Measurements from ENCODE around the gene ZFYVE1.
"Not testable (repeated sequence)": the region's sequence is repeated elsewhere in the genome, so short reads cannot be mapped to it uniquely, and the experiment has no call there.

Gene ZFYVE1

DNA sequence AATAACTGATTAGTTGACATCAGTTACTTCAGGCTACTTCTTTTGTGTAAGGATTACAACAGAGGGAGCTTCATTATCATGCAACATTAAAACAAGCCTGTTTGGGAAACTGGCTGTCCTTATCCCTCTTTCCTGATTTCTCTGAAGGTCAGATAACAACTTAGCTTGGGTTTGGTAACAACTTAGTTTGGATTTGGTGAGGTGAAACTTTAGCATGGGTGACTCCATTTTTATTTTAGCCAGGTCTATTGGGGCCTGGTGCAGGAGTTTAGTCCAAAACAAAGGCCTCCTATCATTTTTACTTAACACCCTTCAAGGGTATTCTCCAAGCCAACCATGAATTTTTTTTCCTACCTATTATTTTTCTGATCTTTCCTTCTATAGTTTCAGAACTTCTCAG lies 1.1 kb upstream of the ZFYVE1 start:
- Histone ChIP-seq H3K27ac (ENCODE audit: low read depth, low read length) (no peak overlapping the region), H3K27me3 (ENCODE audit: insufficient read depth, low read length) (no peaks in the 10 kb centered on the region), H3K4me1 (ENCODE audit: control insufficient read depth, insufficient read depth, low read length, unreplicated experiment) (no peaks in the 10 kb centered on the region), H3K4me3 (ENCODE audit: low read depth, low read length) (no peak overlapping the region), H2AFZ (ENCODE audit: low read length, unreplicated experiment) (peak overlapping the region; percentile 27), H3K36me3 (ENCODE audit: insufficient read depth, low read length) (peaks cover 14% of the 10 kb centered on the region; the same call in 1 of the 2 replicates), H3K79me2 (ENCODE audit: control insufficient read depth, insufficient read depth, low read length, unreplicated experiment) (peaks cover 32% of the 10 kb centered on the region)

DNA sequence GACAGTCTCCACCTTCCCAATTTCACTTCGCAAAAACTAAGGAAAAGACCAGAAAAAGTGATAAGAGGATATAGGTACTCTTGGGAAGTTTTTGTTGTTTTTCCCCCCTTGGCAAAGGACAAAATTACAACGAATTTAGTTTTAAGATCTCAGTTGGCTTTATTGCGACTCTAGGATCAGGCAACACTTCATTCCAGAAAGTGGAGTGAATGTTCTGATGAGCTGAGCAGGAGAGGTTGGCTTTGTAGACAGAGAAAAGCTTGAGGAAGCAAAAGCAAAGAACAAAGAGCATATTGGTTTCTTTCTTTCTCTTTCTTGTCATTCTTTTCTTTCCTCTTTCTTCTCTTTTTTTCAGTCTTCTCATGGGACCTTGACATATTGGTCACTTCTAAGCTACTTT lies 640 bp upstream of the ZFYVE1 start:
- no peaks in the 10 kb centered on the region for H3K27me3 ChIP-seq (ENCODE audit: insufficient read depth, low read length)
- H3K4me3 ChIP-seq (ENCODE audit: low read depth, low read length), result peak overlapping the region; percentile 93
- peaks cover 34% of the 10 kb centered on the region for H3K79me2 ChIP-seq (ENCODE audit: control insufficient read depth, insufficient read depth, low read length, unreplicated experiment)
- H3K4me1 ChIP-seq (ENCODE audit: control insufficient read depth, insufficient read depth, low read length, unreplicated experiment), result peaks cover 2% of the 10 kb centered on the region
- peaks cover 14% of the 10 kb centered on the region; the same call in 1 of the 2 replicates for H3K36me3 ChIP-seq (ENCODE audit: insufficient read depth, low read length)
- H2AFZ ChIP-seq (ENCODE audit: low read length, unreplicated experiment), result peak overlapping the region; percentile 27
- H3K27ac ChIP-seq (ENCODE audit: low read depth, low read length), result no peak overlapping the region

DNA sequence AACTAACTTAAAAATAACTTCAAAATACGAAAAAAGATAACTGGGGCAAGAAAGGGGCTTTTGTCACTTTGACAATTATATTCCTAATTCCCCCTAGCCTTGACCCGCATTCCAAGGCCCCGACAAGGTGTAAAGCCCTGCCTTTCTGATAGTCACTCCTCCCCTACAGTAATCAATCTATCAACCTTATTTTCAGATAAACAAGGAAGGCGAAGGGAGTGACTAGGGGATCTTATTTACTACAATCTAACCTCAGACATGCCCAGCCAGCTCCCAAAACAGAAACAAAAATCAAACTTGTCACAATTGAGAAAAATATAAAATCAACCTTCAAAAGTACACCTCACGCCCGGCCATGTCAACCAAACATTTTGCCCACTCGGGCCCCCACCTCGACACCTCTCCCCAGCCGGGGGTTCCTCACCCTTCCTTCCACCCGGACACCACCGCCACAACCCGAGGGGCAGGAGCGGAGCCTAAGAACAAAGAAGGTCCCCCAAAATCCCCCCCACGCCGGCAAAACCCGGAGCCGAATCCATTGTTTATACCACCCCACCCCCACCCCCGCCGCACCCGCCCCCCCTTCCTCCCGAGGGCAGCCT lies 562 bp downstream of the ZFYVE1 start:
- Histone ChIP-seq H3K79me2 (ENCODE audit: control insufficient read depth, insufficient read depth, low read length, unreplicated experiment) (peaks cover 45% of the 10 kb centered on the region), H2AFZ (ENCODE audit: low read length, unreplicated experiment) (peak overlapping the region; percentile 61), H3K27me3 (ENCODE audit: insufficient read depth, low read length) (no peaks in the 10 kb centered on the region), H3K36me3 (ENCODE audit: insufficient read depth, low read length) (peaks cover 20% of the 10 kb centered on the region), H3K4me3 (ENCODE audit: low read depth, low read length) (peak overlapping the region; percentile 93), H3K27ac (ENCODE audit: low read depth, low read length) (peak overlapping the region; percentile 52; the same call in 1 of the 2 replicates), H3K4me1 (ENCODE audit: control insufficient read depth, insufficient read depth, low read length, unreplicated experiment) (peaks cover 6% of the 10 kb centered on the region)

DNA sequence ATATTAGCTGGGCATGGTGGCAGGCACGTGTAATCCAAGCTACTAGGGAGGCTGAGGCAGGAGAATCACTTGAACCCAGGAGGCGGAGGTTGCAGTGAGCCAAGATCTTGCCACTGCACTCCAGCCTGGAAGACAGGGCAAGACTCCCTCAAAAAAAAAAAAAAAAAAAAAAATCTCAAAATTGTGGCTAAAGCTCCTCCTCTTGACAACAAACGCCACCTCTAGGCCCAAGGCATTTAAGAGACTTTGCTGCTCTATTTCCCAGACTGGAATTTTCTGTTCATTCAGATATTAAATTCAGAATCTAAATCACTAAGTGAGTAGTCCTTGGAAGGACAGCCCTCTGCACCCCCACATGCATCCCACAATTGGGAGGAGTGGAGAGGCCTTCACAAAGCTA lies 1.4 kb downstream of the ZFYVE1 start:
- Histone ChIP-seq H3K4me1 (ENCODE audit: control insufficient read depth, insufficient read depth, low read length, unreplicated experiment) (peaks cover 6% of the 10 kb centered on the region), H3K79me2 (ENCODE audit: control insufficient read depth, insufficient read depth, low read length, unreplicated experiment) (peaks cover 47% of the 10 kb centered on the region), H3K4me3 (ENCODE audit: low read depth, low read length) (peak overlapping the region; percentile 93), H2AFZ (ENCODE audit: low read length, unreplicated experiment) (no peak overlapping the region), H3K36me3 (ENCODE audit: insufficient read depth, low read length) (peaks cover 20% of the 10 kb centered on the region), H3K27ac (ENCODE audit: low read depth, low read length) (no peak overlapping the region), H3K27me3 (ENCODE audit: insufficient read depth, low read length) (no peaks in the 10 kb centered on the region)

DNA sequence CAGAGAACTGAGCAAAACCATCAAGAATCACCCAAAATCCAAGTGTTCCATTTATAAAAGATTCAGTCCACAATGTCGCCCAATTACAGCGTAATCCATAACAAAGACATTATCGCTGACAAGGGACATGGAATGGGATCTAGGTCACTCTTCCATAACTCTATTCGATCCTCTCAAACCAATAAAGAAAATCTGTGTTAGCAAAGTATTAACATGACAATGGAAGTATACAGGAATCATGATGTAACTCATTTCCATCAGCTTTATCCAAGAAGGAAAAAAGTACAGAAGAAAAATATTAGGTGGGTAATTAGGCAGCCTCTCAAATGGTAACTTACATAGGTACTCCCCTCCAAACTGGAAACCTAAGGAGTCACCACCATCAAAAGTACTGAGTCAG lies 4.9 kb downstream of the ZFYVE1 start:
- Histone ChIP-seq H3K79me2 (ENCODE audit: control insufficient read depth, insufficient read depth, low read length, unreplicated experiment) (peaks cover 53% of the 10 kb centered on the region), H3K4me3 (ENCODE audit: low read depth, low read length) (peak overlapping the region; percentile 28; the same call in 1 of the 2 replicates)

DNA sequence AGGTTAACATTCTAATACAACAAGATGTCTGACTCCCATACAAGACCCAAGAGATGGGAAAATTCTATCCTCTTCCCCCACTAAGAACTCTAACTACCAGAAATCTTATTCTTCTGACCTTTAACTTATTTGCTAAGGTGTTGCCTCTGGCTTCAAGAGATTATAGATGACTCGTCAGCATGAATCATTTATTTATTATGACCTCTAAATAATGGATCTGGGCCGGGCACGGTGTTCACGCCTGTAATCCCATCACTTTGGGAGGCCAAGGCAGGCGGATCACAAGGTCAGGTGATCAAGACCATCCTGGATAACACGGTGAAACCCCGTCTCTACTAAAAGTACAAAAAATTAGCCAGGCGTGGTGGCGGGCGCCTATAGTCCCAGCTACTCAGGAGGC lies 10.9 kb downstream of the ZFYVE1 start:
- not testable (repeated sequence) for H3K36me3 ChIP-seq (ENCODE audit: insufficient read depth, low read length); H3K4me1 ChIP-seq (ENCODE audit: control insufficient read depth, insufficient read depth, low read length, unreplicated experiment); H3K27ac ChIP-seq (ENCODE audit: low read depth, low read length); H2AFZ ChIP-seq (ENCODE audit: low read length, unreplicated experiment); H3K79me2 ChIP-seq (ENCODE audit: control insufficient read depth, insufficient read depth, low read length, unreplicated experiment); H3K4me3 ChIP-seq (ENCODE audit: low read depth, low read length); H3K27me3 ChIP-seq (ENCODE audit: insufficient read depth, low read length)

More for the DNA sequence above, 4.9 kb downstream of the ZFYVE1 start:
- H3K27me3 ChIP-seq (ENCODE audit: insufficient read depth, low read length), result no peaks in the 10 kb centered on the region
- H3K36me3 ChIP-seq (ENCODE audit: insufficient read depth, low read length), result peaks cover 20% of the 10 kb centered on the region
- peaks cover 6% of the 10 kb centered on the region for H3K4me1 ChIP-seq (ENCODE audit: control insufficient read depth, insufficient read depth, low read length, unreplicated experiment)
- H3K27ac ChIP-seq (ENCODE audit: low read depth, low read length), result no peak overlapping the region
- no peak overlapping the region for H2AFZ ChIP-seq (ENCODE audit: low read length, unreplicated experiment)

DNA sequence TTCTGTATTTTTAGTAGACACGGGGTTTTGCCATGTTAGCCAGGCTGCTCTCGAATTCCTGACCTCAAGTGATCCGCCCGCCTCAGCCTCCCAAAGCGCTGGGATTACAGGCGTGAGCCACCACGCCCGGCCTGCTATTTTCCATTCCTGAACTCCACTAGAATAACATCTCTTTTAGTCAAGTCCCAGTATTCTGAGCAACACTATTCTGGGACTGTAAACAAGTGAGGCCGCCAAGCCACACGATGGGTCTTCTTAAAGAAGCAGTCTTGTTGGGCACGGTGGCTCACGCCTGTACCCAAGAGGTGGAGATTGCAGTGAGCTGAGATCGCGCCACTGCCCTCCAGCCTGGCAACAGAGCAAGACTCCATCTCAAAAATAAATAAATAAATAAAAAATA lies 11.4 kb downstream of the ZFYVE1 start:
- not testable (repeated sequence) for H3K36me3 ChIP-seq (ENCODE audit: insufficient read depth, low read length); H3K79me2 ChIP-seq (ENCODE audit: control insufficient read depth, insufficient read depth, low read length, unreplicated experiment); H3K27me3 ChIP-seq (ENCODE audit: insufficient read depth, low read length); H3K4me1 ChIP-seq (ENCODE audit: control insufficient read depth, insufficient read depth, low read length, unreplicated experiment); H3K27ac ChIP-seq (ENCODE audit: low read depth, low read length); H2AFZ ChIP-seq (ENCODE audit: low read length, unreplicated experiment); H3K4me3 ChIP-seq (ENCODE audit: low read depth, low read length)

DNA sequence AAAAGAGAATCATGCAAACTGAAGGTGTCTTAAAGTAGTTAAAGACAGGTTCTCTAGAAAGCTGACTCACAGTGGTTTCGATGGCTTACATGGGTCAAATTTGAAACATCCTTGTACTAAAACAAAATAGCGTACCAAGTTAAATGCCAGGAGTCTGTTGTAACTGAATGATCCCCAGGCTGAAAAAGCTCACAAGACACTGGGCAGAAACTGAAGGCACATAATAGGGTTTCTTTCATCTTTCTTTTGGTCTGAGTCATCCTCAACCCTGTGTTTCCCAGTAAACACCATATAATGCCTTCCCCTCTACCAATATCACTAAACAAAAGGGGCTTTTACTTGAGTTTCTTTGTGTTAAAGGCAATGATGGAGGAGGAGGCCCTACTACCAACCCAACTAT lies 12.8 kb downstream of the ZFYVE1 start:
- Histone ChIP-seq H3K27ac (ENCODE audit: low read depth, low read length) (no peak overlapping the region), H3K27me3 (ENCODE audit: insufficient read depth, low read length) (no peaks in the 10 kb centered on the region), H2AFZ (ENCODE audit: low read length, unreplicated experiment) (no peak overlapping the region), H3K36me3 (ENCODE audit: insufficient read depth, low read length) (peaks cover 13% of the 10 kb centered on the region; the same call in 1 of the 2 replicates), H3K4me1 (ENCODE audit: control insufficient read depth, insufficient read depth, low read length, unreplicated experiment) (no peaks in the 10 kb centered on the region), H3K4me3 (ENCODE audit: low read depth, low read length) (no peak overlapping the region), H3K79me2 (ENCODE audit: control insufficient read depth, insufficient read depth, low read length, unreplicated experiment) (peaks cover under 1% of the 10 kb centered on the region)

DNA sequence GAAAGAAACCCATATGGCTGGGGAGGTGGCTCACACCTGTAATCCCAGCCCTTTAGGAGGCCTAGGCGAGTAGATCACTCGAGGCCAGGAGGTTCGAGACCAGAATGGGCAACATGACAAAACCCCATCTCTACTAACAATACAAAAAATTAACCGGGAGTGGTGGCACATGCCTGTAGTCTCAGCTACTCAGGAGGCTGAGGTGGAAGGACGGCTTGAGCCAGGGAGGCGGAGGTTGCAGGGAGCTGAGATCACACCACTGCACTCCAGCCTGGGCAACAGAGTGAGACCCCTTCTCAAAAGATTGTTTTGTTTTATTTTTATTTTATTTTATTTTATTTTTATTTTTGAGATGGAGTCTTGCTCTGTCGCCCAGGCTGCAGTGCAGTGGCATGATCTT lies 15.7 kb downstream of the ZFYVE1 start:
- H3K79me2 ChIP-seq (ENCODE audit: control insufficient read depth, insufficient read depth, low read length, unreplicated experiment), result peaks cover 13% of the 10 kb centered on the region
- H3K4me1 ChIP-seq (ENCODE audit: control insufficient read depth, insufficient read depth, low read length, unreplicated experiment); H3K27ac ChIP-seq (ENCODE audit: low read depth, low read length); H3K27me3 ChIP-seq (ENCODE audit: insufficient read depth, low read length); H3K4me3 ChIP-seq (ENCODE audit: low read depth, low read length); H2AFZ ChIP-seq (ENCODE audit: low read length, unreplicated experiment): not testable (repeated sequence)
- peaks cover 19% of the 10 kb centered on the region; the same call in 1 of the 2 replicates for H3K36me3 ChIP-seq (ENCODE audit: insufficient read depth, low read length)

DNA sequence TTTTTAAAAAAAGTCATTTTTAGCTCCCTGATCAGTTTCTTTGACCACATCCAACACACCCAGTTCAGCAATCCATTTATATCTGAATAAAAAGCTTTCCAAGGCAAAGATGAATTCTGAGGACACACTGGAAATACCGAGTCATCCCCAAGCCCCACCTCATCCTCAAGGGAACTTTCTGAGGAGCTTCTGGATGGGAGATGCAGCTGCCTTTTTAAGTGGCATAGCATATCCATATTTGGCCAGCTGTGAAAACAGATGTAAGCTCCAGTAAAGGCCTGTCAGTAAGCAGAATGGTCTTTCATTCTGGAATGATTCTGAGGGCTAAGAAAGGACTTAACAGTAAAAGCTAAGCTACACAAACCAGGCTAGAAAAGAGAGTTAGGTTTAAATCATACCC lies 18.4 kb downstream of the ZFYVE1 start:
- H3K27ac ChIP-seq (ENCODE audit: low read depth, low read length), result peak overlapping the region; percentile 23; the same call in 1 of the 2 replicates
- H3K27me3 ChIP-seq (ENCODE audit: insufficient read depth, low read length), result no peaks in the 10 kb centered on the region
- peaks cover 16% of the 10 kb centered on the region; the same call in 1 of the 2 replicates for H3K36me3 ChIP-seq (ENCODE audit: insufficient read depth, low read length)
- H3K4me3 ChIP-seq (ENCODE audit: low read depth, low read length), result no peak overlapping the region
- H3K4me1 ChIP-seq (ENCODE audit: control insufficient read depth, insufficient read depth, low read length, unreplicated experiment), result peaks cover 7% of the 10 kb centered on the region
- no peak overlapping the region for H2AFZ ChIP-seq (ENCODE audit: low read length, unreplicated experiment)
- H3K79me2 ChIP-seq (ENCODE audit: control insufficient read depth, insufficient read depth, low read length, unreplicated experiment), result peaks cover 15% of the 10 kb centered on the region

DNA sequence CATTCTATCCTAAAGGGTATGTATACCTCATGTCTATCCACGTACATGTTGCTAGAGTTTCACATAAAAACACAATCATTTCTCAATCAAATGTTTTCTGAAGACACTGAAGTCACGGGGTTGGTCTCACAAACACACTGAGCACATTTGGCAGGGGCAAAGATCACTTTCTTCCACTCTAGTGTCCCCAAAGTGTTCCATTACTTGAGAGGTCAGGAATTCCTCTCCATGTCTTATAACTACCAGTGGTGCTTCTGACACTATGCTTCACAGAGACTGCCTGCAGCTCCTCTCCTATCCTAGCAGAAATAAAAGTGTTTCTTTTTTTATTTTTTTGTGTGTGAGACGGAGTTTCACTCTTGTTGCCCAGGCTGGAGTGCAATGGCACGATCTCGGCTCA lies 19.1 kb downstream of the ZFYVE1 start:
- no peak overlapping the region for H3K27ac ChIP-seq (ENCODE audit: low read depth, low read length)
- peaks cover 15% of the 10 kb centered on the region for H3K79me2 ChIP-seq (ENCODE audit: control insufficient read depth, insufficient read depth, low read length, unreplicated experiment)
- peaks cover 7% of the 10 kb centered on the region for H3K4me1 ChIP-seq (ENCODE audit: control insufficient read depth, insufficient read depth, low read length, unreplicated experiment)
- H2AFZ ChIP-seq (ENCODE audit: low read length, unreplicated experiment), result no peak overlapping the region
- no peak overlapping the region for H3K4me3 ChIP-seq (ENCODE audit: low read depth, low read length)
- peaks cover 15% of the 10 kb centered on the region; the same call in 1 of the 2 replicates for H3K36me3 ChIP-seq (ENCODE audit: insufficient read depth, low read length)
- H3K27me3 ChIP-seq (ENCODE audit: insufficient read depth, low read length), result no peaks in the 10 kb centered on the region
